ENCODE measurements around the gene ATE1. TPM values are rescaled to one million over a fixed set of nuclear protein-coding genes. Genes with fewer than 3 reads are reported as not detected.

ATE1 gene
- total and polyA plus RNA-seq, 2 donors (not counting 1 experiment from before 2014, with no cell fraction given), result 19.3 to 28.1 TPM

DNA sequence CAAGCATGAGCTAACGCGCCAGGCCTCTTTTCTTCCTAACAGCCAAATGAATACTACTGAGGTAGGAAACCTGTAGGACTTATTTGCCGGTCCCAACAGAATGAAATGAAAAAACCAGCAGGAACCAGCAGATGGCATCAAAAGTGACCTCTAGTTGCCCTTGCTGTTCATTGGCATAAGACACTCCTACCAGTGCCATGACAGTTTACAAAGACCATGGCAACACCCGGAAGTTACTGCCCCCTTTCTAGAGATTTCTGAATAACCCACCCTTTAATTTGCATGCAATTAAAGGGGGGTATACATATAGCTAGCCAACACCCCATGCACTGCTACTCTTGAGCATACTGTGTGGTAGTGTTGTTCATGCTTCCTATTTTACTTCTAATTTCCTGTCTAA is 65.2 kb downstream of the ATE1 start:
- Histone ChIP-seq H3K9ac (ENCODE audit: insufficient read depth, low read length) (no peak overlapping the region), H3K79me2 (ENCODE audit: control insufficient read depth, insufficient read depth, low read length) (no peaks in the 10 kb centered on the region), H2AFZ (ENCODE audit: low read length) (no peak overlapping the region), H3K4me2 (ENCODE audit: extremely low read depth, insufficient read depth, low read length) (no peak overlapping the region), H3K27me3 (ENCODE audit: control insufficient read depth, insufficient read depth, low read length) (no peaks in the 10 kb centered on the region), H3K36me3 (ENCODE audit: control insufficient read depth, insufficient read depth, low read length) (no peaks in the 10 kb centered on the region), H3K9me3 (ENCODE audit: control insufficient read depth, insufficient read depth, low read depth, low read length) (no peaks in the 10 kb centered on the region), H3K4me3 (replicated peaks in 1 of 4; ENCODE audit: control extremely low read depth in 1 of 4, insufficient read depth in 1 of 4, low read depth in 3 of 4, low read length in 4 of 4) (no peak overlapping the region), H3K27ac (ENCODE audit: insufficient read depth, low read length) (no peak overlapping the region), H4K20me1 (ENCODE audit: control insufficient read depth, extremely low read depth, insufficient read depth, low read length) (no peaks in the 10 kb centered on the region), H3K4me1 (ENCODE audit: control insufficient read depth, extremely low read depth, insufficient read depth, low read length) (no peaks in the 10 kb centered on the region)
- no peak for DNase-seq (ENCODE audit: low read depth in 2 of 2)
- TF ChIP-seq, protein P1, sequence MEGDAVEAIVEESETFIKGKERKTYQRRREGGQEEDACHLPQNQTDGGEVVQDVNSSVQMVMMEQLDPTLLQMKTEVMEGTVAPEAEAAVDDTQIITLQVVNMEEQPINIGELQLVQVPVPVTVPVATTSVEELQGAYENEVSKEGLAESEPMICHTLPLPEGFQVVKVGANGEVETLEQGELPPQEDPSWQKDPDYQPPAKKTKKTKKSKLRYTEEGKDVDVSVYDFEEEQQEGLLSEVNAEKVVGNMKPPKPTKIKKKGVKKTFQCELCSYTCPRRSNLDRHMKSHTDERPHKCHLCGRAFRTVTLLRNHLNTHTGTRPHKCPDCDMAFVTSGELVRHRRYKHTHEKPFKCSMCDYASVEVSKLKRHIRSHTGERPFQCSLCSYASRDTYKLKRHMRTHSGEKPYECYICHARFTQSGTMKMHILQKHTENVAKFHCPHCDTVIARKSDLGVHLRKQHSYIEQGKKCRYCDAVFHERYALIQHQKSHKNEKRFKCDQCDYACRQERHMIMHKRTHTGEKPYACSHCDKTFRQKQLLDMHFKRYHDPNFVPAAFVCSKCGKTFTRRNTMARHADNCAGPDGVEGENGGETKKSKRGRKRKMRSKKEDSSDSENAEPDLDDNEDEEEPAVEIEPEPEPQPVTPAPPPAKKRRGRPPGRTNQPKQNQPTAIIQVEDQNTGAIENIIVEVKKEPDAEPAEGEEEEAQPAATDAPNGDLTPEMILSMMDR (conservative IDR thresholded peaks at IDR 0.05 in 1 of 2, IDR thresholded peaks at IDR 0.05 in 1 of 2; ENCODE audit: low read depth in 1 of 2, low read length in 2 of 2), result no peak
- no peak for TF ChIP-seq EZH2 (IDR thresholded peaks at IDR 0.05; ENCODE audit: low read length, missing control alignments)

- Histone ChIP-seq H3K9ac (ENCODE audit: insufficient read depth, low read length) (no peak overlapping the region), H3K4me2 (ENCODE audit: extremely low read depth, insufficient read depth, low read length) (no peak overlapping the region), H3K79me2 (ENCODE audit: control insufficient read depth, insufficient read depth, low read length) (no peaks in the 10 kb centered on the region), H4K20me1 (ENCODE audit: control insufficient read depth, extremely low read depth, insufficient read depth, low read length) (no peaks in the 10 kb centered on the region), H3K4me3 (replicated peaks in 1 of 4; ENCODE audit: control extremely low read depth in 1 of 4, insufficient read depth in 1 of 4, low read depth in 3 of 4, low read length in 4 of 4) (no peak overlapping the region), H3K4me1 (ENCODE audit: control insufficient read depth, extremely low read depth, insufficient read depth, low read length) (no peaks in the 10 kb centered on the region), H3K36me3 (ENCODE audit: control insufficient read depth, insufficient read depth, low read length) (no peaks in the 10 kb centered on the region), H3K27me3 (ENCODE audit: control insufficient read depth, insufficient read depth, low read length) (no peaks in the 10 kb centered on the region), H3K27ac (ENCODE audit: insufficient read depth, low read length) (no peak overlapping the region), H3K9me3 (ENCODE audit: control insufficient read depth, insufficient read depth, low read depth, low read length) (no peaks in the 10 kb centered on the region), H2AFZ (ENCODE audit: low read length) (no peak overlapping the region)
- no peak for TF ChIP-seq EZH2 (IDR thresholded peaks at IDR 0.05; ENCODE audit: low read length, missing control alignments)
- TF ChIP-seq, protein P1 (conservative IDR thresholded peaks at IDR 0.05 in 1 of 2, IDR thresholded peaks at IDR 0.05 in 1 of 2; ENCODE audit: low read depth in 1 of 2, low read length in 2 of 2), result no peak
- no peak for DNase-seq (ENCODE audit: low read depth in 2 of 2)
These were observed 65.8 kb downstream of the ATE1 start for GRCh38 chr10:121862042-121862441.

GRCh38 chr10:121860810-121861209 is 67.0 kb downstream of the ATE1 start:
- no peaks in the 10 kb centered on the region for H4K20me1 ChIP-seq (ENCODE audit: control insufficient read depth, extremely low read depth, insufficient read depth, low read length)
- no peak overlapping the region for H2AFZ ChIP-seq (ENCODE audit: low read length)
- no peaks in the 10 kb centered on the region for H3K9me3 ChIP-seq (ENCODE audit: control insufficient read depth, insufficient read depth, low read depth, low read length)
- H3K9ac ChIP-seq (ENCODE audit: insufficient read depth, low read length), result no peak overlapping the region
- no peak overlapping the region for H3K4me3 ChIP-seq (replicated peaks in 1 of 4; ENCODE audit: control extremely low read depth in 1 of 4, insufficient read depth in 1 of 4, low read depth in 3 of 4, low read length in 4 of 4)
- no peak overlapping the region for H3K4me2 ChIP-seq (ENCODE audit: extremely low read depth, insufficient read depth, low read length)
- TF ChIP-seq, protein P1 (conservative IDR thresholded peaks at IDR 0.05 in 1 of 2, IDR thresholded peaks at IDR 0.05 in 1 of 2; ENCODE audit: low read depth in 1 of 2, low read length in 2 of 2), result no peak
- no peak for TF ChIP-seq EZH2 (IDR thresholded peaks at IDR 0.05; ENCODE audit: low read length, missing control alignments)
- H3K27ac ChIP-seq (ENCODE audit: insufficient read depth, low read length), result no peak overlapping the region
- no peaks in the 10 kb centered on the region for H3K27me3 ChIP-seq (ENCODE audit: control insufficient read depth, insufficient read depth, low read length)
- H3K4me1 ChIP-seq (ENCODE audit: control insufficient read depth, extremely low read depth, insufficient read depth, low read length), result no peaks in the 10 kb centered on the region
- DNase-seq (ENCODE audit: low read depth in 2 of 2), result no peak
- no peaks in the 10 kb centered on the region for H3K79me2 ChIP-seq (ENCODE audit: control insufficient read depth, insufficient read depth, low read length)
- H3K36me3 ChIP-seq (ENCODE audit: control insufficient read depth, insufficient read depth, low read length), result no peaks in the 10 kb centered on the region

Data from fibroblast of lung (primary cell).